Mesenchymal stem cell (in vitro differentiated cells and primary cell): ENCODE measurements around the gene EXOC4.

Source experiments
- DNase-seq: peaks from one replicate; pipeline ENCODE4 v3.0.0-alpha.2; 2013
- H2AFZ ChIP-seq: one replicate; pipeline ENCODE4 v1.6.1; 2013; ENCODE audit warnings: low read depth, mild to moderate bottlenecking, control low read depth, inconsistent platforms, low read length, moderate library complexity
- H2AK5ac ChIP-seq: 2 replicates; pipeline ENCODE4 v1.6.1; 2013; ENCODE audit warnings: low read length, moderate library complexity, mild to moderate bottlenecking, inconsistent platforms; ENCODE audit not compliant: severe bottlenecking
- H2BK120ac ChIP-seq: one replicate; pipeline ENCODE4 v1.6.1; 2013; ENCODE audit warnings: low read depth, mild to moderate bottlenecking, inconsistent platforms, low read length, moderate library complexity
- H2BK12ac ChIP-seq, 2 experiments: one replicate each; pipeline ENCODE4 v1.6.1; 2013; ENCODE audit warnings: inconsistent platforms in 2 of 2, low read length in 2 of 2, mild to moderate bottlenecking in 2 of 2, moderate library complexity in 2 of 2, control low read depth in 1 of 2
- H2BK15ac ChIP-seq: one replicate; pipeline ENCODE4 v1.6.1; 2013; ENCODE audit warnings: mild to moderate bottlenecking, low read depth, inconsistent platforms; ENCODE audit not compliant: poor library complexity, severe bottlenecking
- H2BK5ac ChIP-seq: 2 replicates; pipeline ENCODE4 v1.6.1; 2013; ENCODE audit warnings: low read depth, mild to moderate bottlenecking, low read length, control low read depth, inconsistent platforms; ENCODE audit not compliant: poor library complexity, severe bottlenecking
- H3K14ac ChIP-seq, 2 experiments: one replicate each; pipeline ENCODE4 v1.6.1; 2013; ENCODE audit warnings: inconsistent platforms in 2 of 2, low read length in 2 of 2, control low read depth in 1 of 2, mild to moderate bottlenecking in 1 of 2, moderate library complexity in 1 of 2
- H3K18ac ChIP-seq, 2 experiments: one replicate each; pipeline ENCODE4 v1.6.1; 2013; ENCODE audit warnings: inconsistent platforms in 2 of 2, low read length in 2 of 2, control low read depth in 1 of 2, low read depth in 1 of 2, mild to moderate bottlenecking in 1 of 2
- H3K23ac ChIP-seq, 2 experiments: one replicate each; pipeline ENCODE4 v1.6.1; 2013; ENCODE audit warnings: inconsistent platforms in 2 of 2, low read length in 2 of 2, mild to moderate bottlenecking in 2 of 2, moderate library complexity in 2 of 2, control low read depth in 1 of 2
- H3K27ac ChIP-seq: 2 replicates; pipeline ENCODE4 v1.5.1; 2013; ENCODE audit warnings: mild to moderate bottlenecking, moderate library complexity, low read length, control low read depth, inconsistent platforms; ENCODE audit not compliant: poor library complexity, severe bottlenecking
- H3K27me3 ChIP-seq, 2 experiments: 2 replicates each; pipeline versions ENCODE4 v1.6.1 to v1.7.0; 2013; ENCODE audit warnings: low read length in 2 of 2, mild to moderate bottlenecking in 2 of 2, moderate library complexity in 2 of 2, control low read depth in 1 of 2, inconsistent platforms in 1 of 2; ENCODE audit not compliant: control insufficient read depth in 1 of 2, insufficient read depth in 1 of 2
- H3K36me3 ChIP-seq, 2 experiments: 2 replicates each; pipeline versions ENCODE4 v1.6.1 to v1.7.0; 2013; ENCODE audit warnings: low read length in 2 of 2, control low read depth in 1 of 2, inconsistent platforms in 1 of 2, low read depth in 1 of 2, mild to moderate bottlenecking in 1 of 2; ENCODE audit not compliant: insufficient read depth in 2 of 2, control insufficient read depth in 1 of 2
- H3K4ac ChIP-seq, 2 experiments: one replicate each; pipeline ENCODE4 v1.6.1; 2013; ENCODE audit warnings: inconsistent platforms in 2 of 2, low read length in 2 of 2, mild to moderate bottlenecking in 2 of 2, moderate library complexity in 2 of 2, control low read depth in 1 of 2, low read depth in 1 of 2
- H3K4me1 ChIP-seq: 2 replicates; pipeline ENCODE4 v1.6.1; 2013; ENCODE audit warnings: low read depth, low read length, control low read depth; ENCODE audit not compliant: control insufficient read depth, insufficient read depth
- H3K4me2 ChIP-seq: 2 replicates; pipeline ENCODE4 v1.6.1; 2013; ENCODE audit warnings: low read length, mild to moderate bottlenecking, inconsistent platforms; ENCODE audit not compliant: poor library complexity, severe bottlenecking
- H3K4me3 ChIP-seq, 2 experiments: 2 replicates each; pipeline versions ENCODE4 v1.5.1 to v1.7.0; 2013; ENCODE audit warnings: low read length in 2 of 2, mild to moderate bottlenecking in 2 of 2, control low read depth in 1 of 2, low read depth in 1 of 2; ENCODE audit not compliant: insufficient read depth in 1 of 2
- H3K79me1 ChIP-seq: replicated peaks from 2 replicates; pipeline ENCODE4 v1.6.1; 2013; ENCODE audit warnings: mild to moderate bottlenecking, control low read depth, low read length, inconsistent platforms; ENCODE audit not compliant: poor library complexity, severe bottlenecking
- H3K9ac ChIP-seq: 2 replicates; pipeline ENCODE4 v1.7.0; 2013; ENCODE audit warnings: mild to moderate bottlenecking, low read length, moderate library complexity
- H3K9me3 ChIP-seq: 2 replicates; pipeline ENCODE4 v1.7.0; 2013; ENCODE audit warnings: mild to moderate bottlenecking, low read length; ENCODE audit not compliant: control insufficient read depth
- H4K8ac ChIP-seq: one replicate; pipeline ENCODE4 v1.6.1; 2013; ENCODE audit warnings: inconsistent platforms, mild to moderate bottlenecking, low read length, moderate library complexity
- H4K91ac ChIP-seq: one replicate; pipeline ENCODE4 v1.6.1; 2013; ENCODE audit warnings: mild to moderate bottlenecking, low read length, inconsistent platforms
- WGBS: methylation state at CpG from one replicate; pipeline ENCODE4 v1.1.7; 2013; ENCODE audit warnings: mixed read lengths; 5-methylcytosine and 5-hydroxymethylcytosine counted together

The EXOC4 gene

DNA sequence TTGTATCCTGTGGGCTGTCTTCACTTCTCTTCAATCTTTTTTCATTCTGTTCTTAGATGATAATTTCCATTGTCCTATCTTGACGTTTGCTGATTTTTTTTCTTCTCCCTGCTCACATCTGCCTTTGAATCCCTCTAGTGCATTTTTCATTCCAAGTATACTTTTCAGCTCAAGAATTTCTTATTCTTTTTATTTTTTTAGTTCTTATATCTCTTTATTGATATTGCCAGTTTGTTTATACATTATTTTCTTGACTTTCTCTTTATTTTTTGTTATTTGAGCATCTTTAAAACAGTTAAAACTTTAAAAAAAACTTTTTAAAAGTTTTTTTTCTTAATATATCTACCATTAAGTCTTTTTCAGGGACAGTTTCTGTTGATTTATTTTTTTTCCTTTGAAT lies 100.9 kb downstream of the EXOC4 start:
- Histone ChIP-seq H2BK120ac (no peak overlapping the region), H2AK5ac (no peak overlapping the region), H3K9me3 (peaks cover 29% of the 10 kb centered on the region), H3K79me1 (peaks cover 15% of the 10 kb centered on the region), H3K27me3 (no peaks in the 10 kb centered on the region), H3K4me2 (no peak overlapping the region), H2BK12ac (no peak overlapping the region), H2BK15ac (no peak overlapping the region), H3K18ac (no peak overlapping the region), H4K8ac (no peak overlapping the region), H3K9ac (no peak overlapping the region), H2AFZ (no peak overlapping the region), H3K4me3 (no peak overlapping the region), H3K23ac (no peak overlapping the region), H3K27ac (no peak overlapping the region), H3K36me3 (peaks cover 5 to 9% of the 10 kb centered on the region in 2 experiments), H3K14ac (no peak overlapping the region), H3K4ac (no peak overlapping the region), H4K91ac (no peak overlapping the region), H2BK5ac (no peak overlapping the region), H3K4me1 (no peaks in the 10 kb centered on the region)
- DNase-seq = no peak
- WGBS = 100% methylated on average over 1 of the region's 1 CpG

DNA sequence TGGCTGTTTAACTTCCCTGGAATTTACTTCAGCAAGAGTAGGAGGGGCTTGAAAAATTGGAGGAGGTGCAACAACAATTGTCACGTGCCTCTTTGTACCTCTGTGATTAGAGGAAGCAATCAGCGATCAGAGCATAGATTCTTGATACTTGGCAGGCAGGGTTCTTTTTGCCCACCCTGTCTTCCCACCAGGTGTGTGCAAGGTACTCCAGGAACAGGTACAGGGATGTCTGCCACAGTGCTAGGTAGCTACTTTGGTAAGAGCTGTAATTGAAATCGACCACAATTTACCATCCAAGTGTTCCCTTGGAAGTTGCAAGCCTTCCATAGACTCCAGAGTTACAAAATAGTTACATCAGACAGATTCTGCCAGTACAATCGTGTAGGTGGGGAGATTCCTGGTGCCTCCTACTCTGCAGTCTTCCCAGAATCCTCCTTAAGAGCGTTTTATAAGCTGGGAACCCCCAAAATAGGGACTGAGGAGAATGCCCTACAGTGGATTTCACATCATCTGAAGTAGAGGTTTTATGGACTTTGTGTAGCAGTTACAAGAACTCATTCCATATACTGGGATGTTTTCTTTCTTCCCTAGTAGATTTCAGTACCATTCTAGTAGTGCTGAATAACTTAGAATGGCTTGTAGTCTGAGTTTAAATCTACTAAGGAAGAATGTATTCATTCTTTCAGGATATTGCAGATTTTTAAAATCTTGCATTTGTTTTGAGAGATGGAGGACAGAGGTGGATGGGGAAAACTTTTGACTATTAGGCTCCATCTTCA lies 101.9 kb downstream of the EXOC4 start:
- Histone ChIP-seq H3K9me3 (peaks cover 29% of the 10 kb centered on the region), H3K36me3 (peaks cover 5 to 9% of the 10 kb centered on the region in 2 experiments), H4K91ac (no peak overlapping the region), H3K9ac (no peak overlapping the region), H3K27ac (no peak overlapping the region), H2BK12ac (peak overlapping the region in 1 of 2 experiments; percentile 88), H3K27me3 (no peaks in the 10 kb centered on the region), H2AFZ (no peak overlapping the region), H3K18ac (peak overlapping the region in 1 of 2 experiments; percentile 30), H2BK5ac (no peak overlapping the region), H3K79me1 (peaks cover 13% of the 10 kb centered on the region), H3K4me1 (no peaks in the 10 kb centered on the region), H3K4me3 (no peak overlapping the region), H3K23ac (no peak overlapping the region), H3K14ac (no peak overlapping the region), H4K8ac (peak overlapping the region; percentile 71), H3K4ac (peak overlapping the region in 1 of 2 experiments; percentile 7), H3K4me2 (no peak overlapping the region), H2BK15ac (no peak overlapping the region), H2BK120ac (no peak overlapping the region), H2AK5ac (no peak overlapping the region)
- peak; percentile 43 for DNase-seq
- 100% methylated on average over 4 of the region's 5 CpGs for WGBS

DNA sequence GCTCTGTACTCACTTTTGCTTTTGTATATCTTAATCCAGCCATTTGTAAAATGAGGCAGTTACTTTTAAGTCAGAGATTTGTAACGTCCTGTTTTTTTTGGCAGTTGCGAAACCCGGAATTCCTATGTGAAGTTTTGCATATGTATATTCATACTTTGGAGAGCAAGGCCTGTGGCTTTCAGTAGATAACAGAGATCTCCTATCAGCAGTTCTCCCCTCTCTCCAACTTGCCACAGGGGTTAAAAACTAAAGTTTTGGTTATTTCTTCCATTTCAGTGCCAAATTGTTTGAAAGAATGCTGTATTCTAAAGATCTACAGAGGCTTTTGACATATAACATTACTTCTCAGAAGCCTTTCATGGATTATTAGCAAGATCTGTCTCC lies 102.4 kb downstream of the EXOC4 start:
- Histone ChIP-seq H3K4me3 (no peak overlapping the region), H4K91ac (no peak overlapping the region), H2BK5ac (no peak overlapping the region), H3K79me1 (peaks cover 14% of the 10 kb centered on the region), H3K4me1 (no peaks in the 10 kb centered on the region), H3K36me3 (peaks cover 5 to 9% of the 10 kb centered on the region in 2 experiments), H2AFZ (no peak overlapping the region), H3K27ac (no peak overlapping the region), H3K9me3 (peaks cover 29% of the 10 kb centered on the region), H2BK12ac (no peak overlapping the region), H4K8ac (no peak overlapping the region), H3K9ac (no peak overlapping the region), H3K4ac (no peak overlapping the region), H3K23ac (no peak overlapping the region), H2AK5ac (no peak overlapping the region), H3K14ac (no peak overlapping the region), H2BK120ac (no peak overlapping the region), H3K27me3 (no peaks in the 10 kb centered on the region), H3K4me2 (no peak overlapping the region), H3K18ac (no peak overlapping the region), H2BK15ac (no peak overlapping the region)
- peak; percentile 60 for DNase-seq
- 42% methylated on average over 3 of the region's 3 CpGs for WGBS

- 93% methylated on average over 3 of the region's 3 CpGs for WGBS
- no peak for DNase-seq
- H2BK12ac ChIP-seq = no peak overlapping the region
- H4K91ac ChIP-seq = no peak overlapping the region
- H2AFZ ChIP-seq = no peak overlapping the region
- H2BK5ac ChIP-seq = no peak overlapping the region
- peaks cover 29% of the 10 kb centered on the region for H3K9me3 ChIP-seq
- no peak overlapping the region for H2BK120ac ChIP-seq
- no peak overlapping the region for H3K23ac ChIP-seq
- H3K4me2 ChIP-seq = no peak overlapping the region
- peaks cover 5 to 9% of the 10 kb centered on the region in 2 experiments for H3K36me3 ChIP-seq
- peaks cover 14% of the 10 kb centered on the region for H3K79me1 ChIP-seq
- no peak overlapping the region for H3K18ac ChIP-seq
- H2AK5ac ChIP-seq = no peak overlapping the region
- no peak overlapping the region for H3K27ac ChIP-seq
- no peak overlapping the region for H3K9ac ChIP-seq
- H2BK15ac ChIP-seq = no peak overlapping the region
- no peak overlapping the region for H3K4me3 ChIP-seq
- no peak overlapping the region for H3K4ac ChIP-seq
- H4K8ac ChIP-seq = no peak overlapping the region
- H3K14ac ChIP-seq = no peak overlapping the region
- no peaks in the 10 kb centered on the region for H3K27me3 ChIP-seq
- H3K4me1 ChIP-seq = no peaks in the 10 kb centered on the region
Observed at GRCh38 chr7:133355822-133356221, 102.9 kb downstream of the EXOC4 start.
